HG03196 (cell line): ENCODE data around the gene MRPL27.
"Not testable (repeated sequence)": the region's sequence is repeated elsewhere in the genome, so short reads cannot be mapped to it uniquely, and the experiment has no call there.

Experiments
- ATAC-seq: cut with Tn5 transposase; IDR thresholded peaks from one replicate; pipeline ENCODE4 v1.9.1; 2021; ENCODE audit not compliant: unreplicated experiment

MRPL27 gene

GRCh38 chr17:50372758-50373556, at the start of gene MRPL27, which contains the start of gene EME1:
Gene MRPL27, minus strand, starts transcription at chr17:50373184. Its CDS starts 14 bp downstream, at chr17:50373170.
Gene EME1, plus strand, starts transcription at chr17:50373229. Its CDS starts 1,980 bp downstream, at chr17:50375209.
- peak; percentile 80 for ATAC-seq

- no peak for ATAC-seq
These were observed 49.8 kb upstream of the MRPL27 start for GRCh38 chr17:50422738-50423137.

DNA sequence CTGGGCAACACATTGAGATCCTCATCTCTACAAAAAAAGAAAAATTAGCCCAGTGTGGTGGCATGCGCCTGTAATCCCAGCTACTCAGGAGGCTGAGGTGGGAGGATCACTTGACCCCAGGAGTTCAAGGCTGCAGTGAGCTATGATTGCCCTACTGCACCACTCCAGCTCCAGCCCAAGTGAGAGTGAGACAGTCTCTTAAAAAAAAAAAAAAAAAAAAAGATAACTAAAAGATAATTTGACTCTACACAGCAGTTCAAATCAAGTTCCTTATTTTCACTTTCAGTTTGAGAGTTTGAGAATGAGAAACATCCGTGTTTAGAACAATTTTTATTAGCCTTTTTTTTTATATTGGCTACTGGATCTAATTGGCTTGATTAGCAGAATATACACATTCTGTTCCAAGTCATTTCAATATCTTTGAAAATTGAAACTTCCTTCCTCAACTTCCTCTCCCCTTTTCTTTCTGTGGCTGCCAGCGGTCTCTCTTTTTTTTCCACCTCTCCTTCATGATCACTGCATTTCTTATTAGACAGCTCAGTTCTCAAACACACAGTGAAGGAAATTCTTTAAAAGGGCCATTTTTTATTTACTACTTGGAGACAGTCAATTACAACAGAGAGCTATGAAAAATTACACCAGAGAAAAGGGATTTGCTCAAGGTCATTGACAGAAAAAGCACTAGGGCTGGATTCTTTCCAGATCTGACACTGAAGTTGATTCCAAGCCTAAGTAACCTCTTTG, 48.5 kb upstream of the MRPL27 start:
- ATAC-seq: no peak

GRCh38 chr17:50420419-50421112, 47.6 kb upstream of the MRPL27 start:
- ATAC-seq: no peak

GRCh38 chr17:50419577-50419976, 46.6 kb upstream of the MRPL27 start:
- not testable (repeated sequence) for ATAC-seq

DNA sequence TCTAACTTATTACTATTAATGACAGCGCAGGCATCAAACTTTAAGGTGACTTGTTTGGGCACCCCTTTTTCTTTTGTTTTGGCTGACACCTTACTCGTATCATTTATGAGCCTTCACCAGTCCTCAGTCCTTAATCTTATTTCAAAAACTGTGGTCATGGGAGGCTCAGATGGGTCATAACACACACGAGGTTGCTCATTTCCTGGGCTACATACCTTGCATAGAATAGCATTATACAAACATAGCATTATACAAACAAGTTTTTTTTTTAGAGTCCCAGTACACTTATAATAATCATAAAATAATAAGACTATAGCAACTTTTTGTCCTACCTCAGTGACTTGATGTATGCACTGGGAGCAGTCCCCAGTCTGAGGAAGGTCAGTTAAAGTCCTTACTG, 41.8 kb upstream of the MRPL27 start:
- ATAC-seq: no peak

DNA sequence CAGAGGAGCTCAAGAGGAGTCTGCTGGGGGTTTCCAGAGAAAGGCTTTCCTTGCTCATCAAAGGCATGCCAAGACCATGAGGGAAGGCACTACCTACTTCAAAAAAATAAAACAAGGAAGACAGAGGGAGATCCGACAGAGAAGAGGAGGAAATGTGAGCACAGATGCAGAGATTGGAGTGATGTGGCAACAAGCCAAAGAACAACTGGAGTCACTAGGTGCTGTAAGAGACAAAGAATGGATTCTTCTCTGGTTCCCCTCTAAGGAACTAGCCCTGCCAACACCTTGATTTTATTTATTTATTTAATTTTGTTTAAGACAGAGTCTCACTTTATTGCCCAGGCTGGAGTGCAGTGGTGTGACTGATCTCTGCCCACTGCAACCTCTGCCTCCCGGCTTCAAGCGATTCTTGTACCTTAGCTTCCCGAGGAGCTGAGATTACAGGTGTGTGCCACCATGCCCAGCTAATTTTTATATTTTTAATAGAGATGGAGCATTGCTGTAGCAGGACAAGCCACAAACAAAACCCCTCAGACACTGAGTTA, 39.3 kb upstream of the MRPL27 start:
- ATAC-seq: no peak

GRCh38 chr17:50407921-50408320, 34.9 kb upstream of the MRPL27 start:
- ATAC-seq: no peak

- no peak for ATAC-seq
These were observed 33.6 kb upstream of the MRPL27 start for GRCh38 chr17:50406578-50406977.

- not testable (repeated sequence) for ATAC-seq
These were observed 32.4 kb upstream of the MRPL27 start for GRCh38 chr17:50405351-50405750.

GRCh38 chr17:50399591-50399990, 26.6 kb upstream of the MRPL27 start:
- ATAC-seq: not testable (repeated sequence)

- ATAC-seq: not testable (repeated sequence)
These were observed 25.7 kb upstream of the MRPL27 start for GRCh38 chr17:50398672-50399071.

GRCh38 chr17:50397919-50398285, 24.9 kb upstream of the MRPL27 start:
- ATAC-seq: no peak

GRCh38 chr17:50397111-50397918, 24.3 kb upstream of the MRPL27 start, which contains the start of gene LRRC59:
Gene LRRC59, minus strand, starts transcription at chr17:50397523. Its CDS starts 206 bp downstream, at chr17:50397317.
- ATAC-seq: peak; percentile 98

DNA sequence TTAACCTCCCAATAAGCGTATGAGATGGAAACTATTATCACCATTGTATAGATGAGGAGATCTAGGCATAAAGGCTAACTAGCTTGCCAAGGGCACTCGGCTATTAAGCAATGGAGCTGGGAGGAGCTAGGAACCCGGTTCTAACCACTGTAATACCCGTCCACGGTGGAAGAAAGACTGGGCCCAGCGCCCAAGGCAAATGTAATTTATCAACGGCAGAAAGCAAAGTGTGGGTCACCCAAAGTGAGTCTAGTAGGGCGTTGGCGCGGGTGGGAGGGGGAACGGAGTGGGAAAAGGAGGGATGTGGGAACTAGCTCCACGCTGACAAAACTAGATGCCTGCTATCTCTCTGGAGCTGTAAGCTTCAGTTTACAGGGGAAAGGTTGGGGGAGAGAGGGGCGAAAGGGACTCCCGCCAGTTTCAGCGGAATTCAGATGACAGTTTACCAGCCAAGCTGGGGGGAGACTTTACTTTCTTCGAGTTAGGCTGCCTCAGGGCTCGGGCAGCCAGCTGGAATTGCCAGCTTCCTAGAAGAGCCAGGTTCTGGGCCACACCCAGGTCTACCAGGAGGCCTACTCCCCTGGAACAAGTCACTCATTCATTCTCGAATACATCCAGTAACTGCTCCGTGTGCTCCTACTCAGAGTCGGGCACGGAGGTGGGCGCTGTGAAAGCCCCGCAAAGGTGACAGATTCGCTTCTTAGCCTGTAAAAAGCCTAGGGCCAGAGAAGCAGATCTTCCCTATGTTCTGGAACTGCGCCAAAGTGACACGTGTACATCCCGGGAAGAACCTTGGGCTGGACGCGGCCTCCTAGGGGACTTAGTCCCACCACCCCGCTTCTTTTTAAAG, 23.5 kb upstream of the MRPL27 start:
- no peak for ATAC-seq

- no peak for ATAC-seq
These were observed 21.7 kb upstream of the MRPL27 start for GRCh38 chr17:50394711-50395110.

DNA sequence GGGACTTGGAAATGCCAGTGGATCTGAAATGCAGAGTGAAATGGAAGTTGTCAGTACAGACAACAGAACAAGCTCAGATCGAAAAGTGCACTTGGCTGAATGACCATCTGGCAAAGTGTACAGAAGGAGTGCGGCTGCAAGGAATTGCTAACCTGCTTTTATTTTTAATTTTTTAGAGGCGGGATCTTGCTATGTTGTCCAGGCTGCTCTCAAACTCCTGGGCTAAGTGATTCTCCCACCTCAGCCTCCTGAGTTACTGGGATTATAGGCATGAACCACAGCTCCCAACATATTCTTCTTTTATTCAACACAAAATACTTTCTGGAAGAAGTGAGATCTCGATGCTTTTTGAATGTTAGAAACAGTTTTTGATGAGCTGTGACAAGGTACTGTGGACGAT, 20.7 kb upstream of the MRPL27 start:
- no peak for ATAC-seq

- no peak for ATAC-seq
These were observed 19.6 kb upstream of the MRPL27 start for GRCh38 chr17:50392621-50393020.

GRCh38 chr17:50389534-50389933, 16.6 kb upstream of the MRPL27 start:
- ATAC-seq: no peak
